Uterus (tissue), 4 donors: Measurements from ENCODE around the gene GJA3. TPM values are rescaled to one million over a fixed set of nuclear protein-coding genes. Genes with fewer than 3 reads are reported as not detected.

Experiments used
- DNase-seq, 2 donors: peaks; one replicate each; pipeline ENCODE4 v3.0.0-alpha.2; 2019 to 2020
- H3K27ac ChIP-seq, 2 donors: fragments of 200-600 bp; sonication (generic); 1 replicate in 1 of 2; 2 replicates in 1 of 2; pipeline ENCODE4 v1.5.1; 2016 to 2018
- H3K27me3 ChIP-seq, 2 donors: fragments of 200-600 bp; sonication (generic); one replicate each; pipeline ENCODE4 v1.5.1; 2018 to 2019; ENCODE audit warnings: control low read depth in 1 of 2
- H3K36me3 ChIP-seq, 2 donors: fragments of 200-600 bp; sonication (generic); one replicate each; pipeline ENCODE4 v1.5.1; 2019; ENCODE audit warnings: control low read depth in 1 of 2
- H3K4me1 ChIP-seq, 2 donors: fragments of 200-600 bp; sonication (generic); one replicate each; pipeline ENCODE4 v1.5.1; 2018 to 2019; ENCODE audit warnings: control low read depth in 1 of 2
- H3K4me3 ChIP-seq, 2 donors: fragments of 200-600 bp; sonication (generic); 1 replicate in 1 of 2; 2 replicates in 1 of 2; pipeline ENCODE4 v1.5.1; 2018 to 2019; ENCODE audit warnings: mild to moderate bottlenecking in 1 of 2
- H3K9me3 ChIP-seq, 2 donors: fragments of 200-600 bp; sonication (generic); one replicate each; pipeline ENCODE4 v1.5.1; 2019; ENCODE audit warnings: control low read depth in 1 of 2
- CTCF ChIP-seq, 4 experiments: fragments of 200-600 bp in 2 of 4; fragments of 450-650 bp in 2 of 4; sonication (generic) in 2 of 4; IDR thresholded peaks; one replicate each; pipeline ENCODE4 v1.5.1; 2016 to 2019; ENCODE audit warnings: antibody characterized with exemption in 4 of 4, mild to moderate bottlenecking in 2 of 4, moderate library complexity in 1 of 4
- POLR2A ChIP-seq, 2 donors: fragments of 450-650 bp; IDR thresholded peaks; one replicate each; pipeline ENCODE4 v1.6.1; 2016; ENCODE audit warnings: antibody characterized with exemption in 2 of 2, mild to moderate bottlenecking in 1 of 2, moderate library complexity in 1 of 2
- intact Hi-C: fragments of 100-400 bp; cut with DNase I; formaldehyde crosslinking; loops from one replicate; pipeline ENCODE4 v1.15.1; 2023; ENCODE audit warnings: low total_unique reads
- total RNA-seq, 4 donors: library from RNA; depleted of rRNA in 3 of 4; stranded (reverse); fragments of >200 nt in 3 of 4; gene quantifications; one replicate each; pipeline versions ENCODE4 v1.1.0 to v1.2.4, GENCODE V29; 2014 to 2023
- donor health status: DM: yes; HTN: yes; CAD: no.

The GJA3 gene
- total RNA-seq, 4 donors from 2014 or later: 0.07 to 0.37 TPM; not detected in 2

DNA sequence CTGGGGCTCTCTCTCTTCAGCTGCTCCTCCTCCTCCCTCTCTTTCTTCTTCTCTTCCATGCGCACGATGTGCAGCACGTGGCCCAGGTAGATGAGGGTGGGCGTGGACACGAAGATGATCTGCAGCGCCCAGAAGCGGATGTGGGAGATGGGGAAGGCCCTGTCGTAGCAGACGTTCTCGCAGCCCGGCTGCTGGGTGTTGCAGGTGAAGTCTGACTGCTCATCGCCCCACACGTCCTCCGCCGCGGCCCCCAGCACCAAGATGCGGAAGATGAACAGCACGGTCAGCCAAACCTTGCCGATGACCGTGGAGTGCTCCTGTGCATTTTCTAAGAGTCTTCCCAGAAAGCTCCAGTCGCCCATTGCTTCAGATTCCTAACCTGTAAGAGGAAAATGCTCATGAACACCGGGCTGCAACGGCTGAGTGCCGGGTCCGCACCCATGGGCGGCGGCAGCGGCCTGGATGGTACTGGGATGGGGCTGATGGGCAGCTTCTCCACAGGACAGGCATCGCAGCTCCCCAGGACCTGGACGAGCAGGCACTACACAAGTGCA lies 17.8 kb downstream of the GJA3 start:
- TF ChIP-seq CTCF (IDR thresholded peaks at IDR 0.05) (no peak), POLR2A (IDR thresholded peaks at IDR 0.05) (no peak)
- no peak for DNase-seq
- no peak overlapping the region for H3K27ac ChIP-seq
- H3K4me1 ChIP-seq: no peaks in the 10 kb centered on the region
- peaks cover 5 to 9% of the 10 kb centered on the region in 2 donors for H3K27me3 ChIP-seq
- intact Hi-C loops: no loop called here
- no peaks in the 10 kb centered on the region for H3K9me3 ChIP-seq
- H3K36me3 ChIP-seq: no peaks in the 10 kb centered on the region
- H3K4me3 ChIP-seq: no peak overlapping the region

GRCh38 chr13:20142023-20142926 lies 18.6 kb downstream of the GJA3 start:
- Histone ChIP-seq H3K27ac (no peak overlapping the region), H3K9me3 (no peaks in the 10 kb centered on the region), H3K27me3 (peaks cover 5 to 11% of the 10 kb centered on the region in 2 donors), H3K4me3 (no peak overlapping the region), H3K36me3 (no peaks in the 10 kb centered on the region), H3K4me1 (no peaks in the 10 kb centered on the region)
- DNase-seq: no peak
- intact Hi-C loops: no loop called here
- TF ChIP-seq CTCF (IDR thresholded peaks at IDR 0.05) (no peak), POLR2A (IDR thresholded peaks at IDR 0.05) (no peak)

DNA sequence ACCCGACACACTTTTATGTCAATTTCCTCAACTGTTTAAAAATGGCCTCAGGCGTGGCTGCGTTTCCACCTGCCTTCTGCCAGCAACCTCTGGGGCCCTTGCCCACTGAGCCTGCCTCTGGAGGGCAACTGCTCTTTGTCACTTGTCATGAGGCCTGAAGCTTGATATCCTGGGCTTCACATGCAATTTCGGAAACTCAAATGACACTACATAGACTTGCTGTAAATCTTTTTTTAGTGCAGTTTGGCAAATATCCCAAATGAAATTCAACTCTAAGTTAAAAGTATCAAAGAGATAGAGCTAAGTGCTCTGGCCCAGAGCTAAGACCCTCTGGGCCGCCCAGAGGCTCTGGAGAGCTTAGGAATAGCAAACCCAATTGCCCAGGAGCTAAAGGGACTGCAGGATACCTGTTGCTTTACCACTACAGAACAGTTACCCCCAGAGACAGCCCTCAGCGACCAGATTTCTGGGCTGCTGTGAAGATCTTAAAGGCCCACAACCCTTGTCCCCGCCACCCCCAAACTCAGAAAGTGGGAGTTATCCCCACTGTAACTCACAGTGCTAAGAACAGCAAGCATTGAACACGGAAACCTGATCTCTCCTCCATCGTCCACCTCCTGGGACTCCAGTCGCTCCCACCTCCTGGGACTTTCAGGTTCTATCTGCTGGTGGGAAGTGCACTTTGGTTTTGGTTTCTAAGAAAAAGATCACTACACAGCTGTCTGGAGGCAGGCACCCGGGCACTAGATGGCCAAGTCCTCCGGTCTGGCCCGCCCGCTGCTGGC lies 19.4 kb downstream of the GJA3 start:
- no peak overlapping the region for H3K27ac ChIP-seq
- H3K27me3 ChIP-seq: peaks cover 5 to 20% of the 10 kb centered on the region in 2 donors
- no peak overlapping the region for H3K4me3 ChIP-seq
- DNase-seq: no peak
- TF ChIP-seq POLR2A (IDR thresholded peaks at IDR 0.05) (no peak), CTCF (IDR thresholded peaks at IDR 0.05) (no peak)
- H3K9me3 ChIP-seq: no peaks in the 10 kb centered on the region
- H3K4me1 ChIP-seq: no peaks in the 10 kb centered on the region
- intact Hi-C loops: no loop called here
- H3K36me3 ChIP-seq: no peaks in the 10 kb centered on the region

DNA sequence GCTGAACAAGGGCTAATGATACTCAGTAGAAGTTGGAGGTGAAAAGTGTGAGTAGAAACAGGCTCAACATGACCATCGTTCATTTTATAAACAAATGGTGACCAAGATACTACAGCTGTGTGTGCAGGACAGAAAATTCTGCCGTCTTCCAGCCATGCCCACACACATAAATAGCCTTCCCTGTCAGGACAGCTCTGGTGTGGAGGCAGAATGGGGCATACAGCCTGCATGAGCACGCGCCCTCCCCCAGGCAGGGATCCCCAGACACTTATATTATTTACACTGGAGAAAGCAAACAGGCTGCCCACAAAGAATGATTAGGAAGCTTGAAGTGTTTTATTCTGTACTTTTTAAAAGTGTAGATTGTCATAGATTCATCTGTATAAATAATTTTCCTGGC lies 20.4 kb downstream of the GJA3 start:
- H3K36me3 ChIP-seq: no peaks in the 10 kb centered on the region

More for the DNA sequence above, 20.4 kb downstream of the GJA3 start:
- H3K4me1 ChIP-seq: no peaks in the 10 kb centered on the region
- no peak for TF ChIP-seq POLR2A (IDR thresholded peaks at IDR 0.05)
- no peak for TF ChIP-seq CTCF (IDR thresholded peaks at IDR 0.05)
- no peak overlapping the region for H3K27ac ChIP-seq
- intact Hi-C loops: no loop called here
- peaks cover 5 to 29% of the 10 kb centered on the region in 2 donors for H3K27me3 ChIP-seq
- no peaks in the 10 kb centered on the region for H3K9me3 ChIP-seq
- no peak overlapping the region for H3K4me3 ChIP-seq
- DNase-seq: no peak
